ENCODE measurements around the gene OSBPL6. TPM values are rescaled to one million over a fixed set of nuclear protein-coding genes. Genes with fewer than 3 reads are reported as not detected.

Gene OSBPL6
- total RNA-seq, 1 experiment from 2014 or later = 4.6 TPM

DNA sequence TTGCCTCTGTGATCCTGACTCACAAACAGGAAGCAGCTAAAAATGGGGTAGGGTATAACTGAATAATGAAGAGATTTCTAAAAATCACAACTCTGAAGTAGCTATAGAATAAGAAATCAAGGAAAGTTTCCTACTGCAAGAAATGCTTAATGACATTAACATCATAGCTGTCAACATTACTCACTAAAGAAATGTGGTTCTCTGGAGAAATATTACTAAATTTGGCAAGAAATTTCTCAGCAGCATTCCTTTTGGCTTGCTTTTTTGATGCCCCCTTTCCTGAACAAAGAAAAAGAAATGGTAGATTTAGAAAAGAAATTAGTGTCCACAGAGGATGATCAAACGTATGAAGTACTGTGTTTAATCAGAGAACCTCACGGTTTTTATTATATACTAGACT is 247.1 kb downstream of the OSBPL6 start:
- WGBS (ENCODE audit: extremely low coverage, insufficient read length, low lambda C conversion rate) = no CpG with 5 or more reads among the region's 2 CpGs
- Mint-ChIP-seq H3K9me3 (no peaks in the 10 kb centered on the region), H3K27me3 (ENCODE audit: low read depth) (no peaks in the 10 kb centered on the region), H3K4me1 (peaks cover 0 to 3% of the 10 kb centered on the region in 2 experiments; a peak in 1 of 4 replicates), H3K27ac (no peak overlapping the region), H3K36me3 (ENCODE audit: insufficient read depth in 1 of 3, low read depth in 3 of 3) (peaks cover 17 to 81% (median 76%) of the 10 kb centered on the region in 3 experiments; a peak in 6 of 7 replicates), H3K4me3 (no peak overlapping the region)
- Histone ChIP-seq H2BK12ac (ENCODE audit: insufficient read length, low read depth, low read length) (no peak overlapping the region), H3K9ac (ENCODE audit: extremely low read depth, insufficient read length, low read length) (no peak overlapping the region), H3T11ph (ENCODE audit: low read length) (no peak overlapping the region), H3K27ac (ENCODE audit: insufficient read length, low read depth, low read length) (no peak overlapping the region), H3K23ac (ENCODE audit: insufficient read length, low read depth, low read length) (no peak overlapping the region), H4K91ac (ENCODE audit: insufficient read length, low read depth, low read length) (no peak overlapping the region), H3K9me3 (ENCODE audit: control insufficient read depth, low read depth, low read length) (no peaks in the 10 kb centered on the region), H3K79me1 (ENCODE audit: insufficient read depth, low read depth, low read length, poor library complexity, severe bottlenecking) (no peaks in the 10 kb centered on the region), H2AFZ (ENCODE audit: low read length) (no peak overlapping the region), H3K4me1 (ENCODE audit: insufficient read depth, low read length) (no peaks in the 10 kb centered on the region), H3K18ac (ENCODE audit: insufficient read length, low read depth, low read length) (no peak overlapping the region), H3K23me2 (ENCODE audit: insufficient read length, low read depth, low read length, poor library complexity, severe bottlenecking) (no peaks in the 10 kb centered on the region), H3K56ac (ENCODE audit: insufficient read length, low read depth, low read length) (no peak overlapping the region), H4K5ac (ENCODE audit: insufficient read length, low read depth, low read length) (no peak overlapping the region), H3K14ac (ENCODE audit: insufficient read depth, low read length) (no peak overlapping the region), H2BK120ac (ENCODE audit: low read depth, low read length, poor library complexity, severe bottlenecking) (no peak overlapping the region), H2BK5ac (ENCODE audit: insufficient read length, low read length) (no peak overlapping the region), H2BK20ac (ENCODE audit: low read depth, low read length, poor library complexity, severe bottlenecking) (no peak overlapping the region), H3K27me3 (ENCODE audit: insufficient read depth, low read length) (no peaks in the 10 kb centered on the region), H3K4ac (ENCODE audit: low read depth, low read length) (no peak overlapping the region), H2AK5ac (ENCODE audit: insufficient read length, low read length) (no peak overlapping the region), H4K20me1 (ENCODE audit: control insufficient read depth, insufficient read depth, insufficient read length) (no peaks in the 10 kb centered on the region), H3K4me2 (ENCODE audit: insufficient read depth, insufficient read length, low read length) (no peak overlapping the region), H4K8ac (replicated peaks; ENCODE audit: insufficient read length, low read depth, low read length) (no peak overlapping the region), H3K79me2 (ENCODE audit: insufficient read depth, low read length) (no peaks in the 10 kb centered on the region), H2BK15ac (ENCODE audit: low read depth, low read length) (no peak overlapping the region)
- DNase-seq = no peak
- TF ChIP-seq, protein P1, sequence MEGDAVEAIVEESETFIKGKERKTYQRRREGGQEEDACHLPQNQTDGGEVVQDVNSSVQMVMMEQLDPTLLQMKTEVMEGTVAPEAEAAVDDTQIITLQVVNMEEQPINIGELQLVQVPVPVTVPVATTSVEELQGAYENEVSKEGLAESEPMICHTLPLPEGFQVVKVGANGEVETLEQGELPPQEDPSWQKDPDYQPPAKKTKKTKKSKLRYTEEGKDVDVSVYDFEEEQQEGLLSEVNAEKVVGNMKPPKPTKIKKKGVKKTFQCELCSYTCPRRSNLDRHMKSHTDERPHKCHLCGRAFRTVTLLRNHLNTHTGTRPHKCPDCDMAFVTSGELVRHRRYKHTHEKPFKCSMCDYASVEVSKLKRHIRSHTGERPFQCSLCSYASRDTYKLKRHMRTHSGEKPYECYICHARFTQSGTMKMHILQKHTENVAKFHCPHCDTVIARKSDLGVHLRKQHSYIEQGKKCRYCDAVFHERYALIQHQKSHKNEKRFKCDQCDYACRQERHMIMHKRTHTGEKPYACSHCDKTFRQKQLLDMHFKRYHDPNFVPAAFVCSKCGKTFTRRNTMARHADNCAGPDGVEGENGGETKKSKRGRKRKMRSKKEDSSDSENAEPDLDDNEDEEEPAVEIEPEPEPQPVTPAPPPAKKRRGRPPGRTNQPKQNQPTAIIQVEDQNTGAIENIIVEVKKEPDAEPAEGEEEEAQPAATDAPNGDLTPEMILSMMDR (conservative IDR thresholded peaks at IDR 0.05) = no peak

Measured in H9 (cell line).